Ectodermal cell (in vitro differentiated cells): Measurements from ENCODE around the gene GJB1.

Source experiments
- H3K27ac ChIP-seq: 2 replicates; pipeline ENCODE4 v1.7.0; 2013; ENCODE audit warnings: mild to moderate bottlenecking, low read depth, low read length; ENCODE audit not compliant: insufficient read depth, poor library complexity, severe bottlenecking
- H3K27me3 ChIP-seq: 2 replicates; pipeline ENCODE4 v1.7.0; 2013; ENCODE audit warnings: mild to moderate bottlenecking, low read length; ENCODE audit not compliant: insufficient read depth, control insufficient read depth, poor library complexity, severe bottlenecking
- H3K36me3 ChIP-seq: one replicate; pipeline ENCODE4 v1.7.0; 2013; ENCODE audit warnings: low read length; ENCODE audit not compliant: control insufficient read depth, insufficient read depth
- H3K4me1 ChIP-seq: one replicate; pipeline ENCODE4 v1.7.0; 2013; ENCODE audit warnings: low read length; ENCODE audit not compliant: control insufficient read depth, insufficient read depth
- H3K4me3 ChIP-seq: 2 replicates; pipeline ENCODE4 v1.7.0; 2013; ENCODE audit warnings: low read depth, low read length, control low read depth; ENCODE audit not compliant: insufficient read depth
- H3K9me3 ChIP-seq: 2 replicates; pipeline ENCODE4 v1.7.0; 2013; ENCODE audit warnings: mild to moderate bottlenecking, low read length, moderate library complexity; ENCODE audit not compliant: control insufficient read depth
- WGBS, 2 experiments: methylation state at CpG; one replicate each; pipeline ENCODE4 v1.1.7; 2013; ENCODE audit warnings: missing lambda C conversion rate in 2 of 2; 5-methylcytosine and 5-hydroxymethylcytosine counted together

GJB1 gene

DNA sequence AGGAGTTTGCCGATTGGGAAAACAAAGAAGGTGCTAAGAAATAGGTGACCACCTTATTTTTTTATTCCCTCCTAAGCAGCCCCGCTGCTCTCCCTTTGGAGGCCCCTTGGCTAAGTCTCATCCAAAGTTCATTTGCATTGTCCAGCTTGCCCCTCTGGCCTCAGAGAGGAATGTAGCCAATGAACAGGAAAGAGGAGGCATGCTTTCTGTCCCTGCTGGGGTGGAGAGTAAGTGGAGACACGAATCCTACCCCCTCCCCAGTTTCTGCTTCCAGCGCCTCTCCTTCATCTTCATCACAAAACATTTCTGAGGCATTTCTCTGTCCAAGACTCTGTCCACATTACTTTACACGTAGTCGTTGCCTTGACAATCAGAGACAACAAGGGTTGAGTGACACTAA, 39.7 kb upstream of the GJB1 start:
- 46 to 48% methylated on average over 6 of the region's 6 CpGs for WGBS, 2 experiments
- H3K27ac ChIP-seq, result peak overlapping the region; percentile 93

DNA sequence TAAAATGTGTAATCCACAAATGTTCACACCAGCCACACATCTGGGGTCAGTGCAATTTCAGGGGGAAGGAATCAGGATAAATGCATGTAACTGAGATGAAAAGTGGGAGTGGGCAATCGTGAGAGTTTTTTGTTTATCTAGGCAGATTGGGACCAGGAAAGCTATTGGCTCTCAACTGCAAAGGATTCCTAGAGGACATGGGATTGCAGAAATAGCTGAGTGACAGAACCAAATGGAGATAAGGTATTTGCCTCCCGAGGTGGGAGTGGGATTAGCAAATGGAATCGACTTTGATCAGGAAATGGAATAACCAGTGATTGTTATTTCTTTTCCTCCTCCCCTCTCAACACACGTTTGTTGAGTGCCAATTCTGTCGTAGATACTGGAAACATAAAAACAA, 38.9 kb upstream of the GJB1 start:
- WGBS, 2 experiments, result 72 to 78% methylated on average over 1 to 4 of the region's 5 CpGs
- H3K4me3 ChIP-seq, result no peak overlapping the region
- peaks cover 13% of the 10 kb centered on the region for H3K4me1 ChIP-seq
- H3K27ac ChIP-seq, result peak overlapping the region; percentile 93
- no peaks in the 10 kb centered on the region for H3K36me3 ChIP-seq
- no peaks in the 10 kb centered on the region for H3K27me3 ChIP-seq
- no peaks in the 10 kb centered on the region for H3K9me3 ChIP-seq

More for the DNA sequence above, 39.7 kb upstream of the GJB1 start:
- Histone ChIP-seq H3K9me3 (no peaks in the 10 kb centered on the region), H3K27me3 (no peaks in the 10 kb centered on the region), H3K4me3 (no peak overlapping the region), H3K4me1 (peaks cover 13% of the 10 kb centered on the region), H3K36me3 (no peaks in the 10 kb centered on the region)

DNA sequence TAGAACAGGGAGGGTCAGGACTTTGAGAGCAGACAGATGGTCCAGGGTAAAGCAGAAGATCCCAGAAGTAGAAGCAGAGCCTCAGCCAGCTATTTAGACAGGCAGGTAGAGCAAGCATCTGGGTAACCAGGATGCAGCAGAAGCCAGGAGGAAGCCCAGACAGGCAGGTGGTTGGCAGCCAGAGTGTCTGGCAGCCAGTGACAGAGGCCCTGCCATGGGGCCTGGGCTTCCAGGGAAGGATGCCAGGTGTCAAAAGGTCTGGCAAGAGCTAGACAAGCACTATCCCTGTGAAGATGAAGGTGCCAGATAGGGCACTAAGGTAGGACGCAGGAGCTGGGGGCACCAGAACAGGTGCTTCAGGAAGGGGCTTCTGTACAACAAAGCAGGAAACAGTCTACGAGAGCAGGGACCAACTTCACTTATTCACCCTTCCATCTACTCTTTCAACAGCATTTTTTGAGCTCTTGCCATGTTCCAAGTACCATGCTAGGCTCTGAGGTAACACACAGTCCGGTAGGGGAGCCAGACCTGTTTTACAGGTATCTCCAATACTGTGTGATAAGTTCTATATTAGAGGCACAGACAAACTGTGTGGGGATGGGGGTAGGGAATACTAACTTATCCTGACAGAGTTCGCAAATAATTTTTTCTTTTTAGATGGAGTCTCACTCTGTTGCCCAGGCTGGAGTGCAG, 38.1 kb upstream of the GJB1 start:
- WGBS, 2 experiments, result 94 to 97% methylated on average over 4 of the region's 4 CpGs

GRCh38 chrX:71191248-71191647, 31.8 kb upstream of the GJB1 start:
- Histone ChIP-seq H3K9me3 (no peaks in the 10 kb centered on the region), H3K27me3 (no peaks in the 10 kb centered on the region), H3K27ac (no peak overlapping the region), H3K36me3 (no peaks in the 10 kb centered on the region), H3K4me3 (no peak overlapping the region), H3K4me1 (no peaks in the 10 kb centered on the region)

More for the DNA sequence above, 38.1 kb upstream of the GJB1 start:
- no peak overlapping the region for H3K27ac ChIP-seq
- H3K9me3 ChIP-seq, result no peaks in the 10 kb centered on the region
- no peaks in the 10 kb centered on the region for H3K36me3 ChIP-seq
- peaks cover 13% of the 10 kb centered on the region for H3K4me1 ChIP-seq
- no peak overlapping the region for H3K4me3 ChIP-seq
- H3K27me3 ChIP-seq, result no peaks in the 10 kb centered on the region

- Histone ChIP-seq H3K27ac (no peak overlapping the region), H3K4me1 (no peaks in the 10 kb centered on the region), H3K9me3 (no peaks in the 10 kb centered on the region), H3K36me3 (no peaks in the 10 kb centered on the region), H3K4me3 (no peak overlapping the region), H3K27me3 (no peaks in the 10 kb centered on the region)
- 36 to 42% methylated on average over 4 of the region's 4 CpGs for WGBS, 2 experiments
Measured at GRCh38 chrX:71195964-71196649, 26.9 kb upstream of the GJB1 start.

- H3K27ac ChIP-seq, result no peak overlapping the region
- H3K9me3 ChIP-seq, result no peaks in the 10 kb centered on the region
- H3K4me3 ChIP-seq, result no peak overlapping the region
- H3K36me3 ChIP-seq, result no peaks in the 10 kb centered on the region
- WGBS, 2 experiments, result 93 to 96% methylated on average over 3 of the region's 3 CpGs
- H3K4me1 ChIP-seq, result no peaks in the 10 kb centered on the region
- H3K27me3 ChIP-seq, result no peaks in the 10 kb centered on the region
Measured at GRCh38 chrX:71198066-71198465, 25.0 kb upstream of the GJB1 start.

- Histone ChIP-seq H3K36me3 (no peaks in the 10 kb centered on the region), H3K4me3 (no peak overlapping the region), H3K9me3 (no peaks in the 10 kb centered on the region), H3K27me3 (no peaks in the 10 kb centered on the region), H3K4me1 (no peaks in the 10 kb centered on the region), H3K27ac (no peak overlapping the region)
- 97 to 98% methylated on average over 7 of the region's 7 CpGs for WGBS, 2 experiments
Measured at GRCh38 chrX:71199252-71200008, 23.6 kb upstream of the GJB1 start.

DNA sequence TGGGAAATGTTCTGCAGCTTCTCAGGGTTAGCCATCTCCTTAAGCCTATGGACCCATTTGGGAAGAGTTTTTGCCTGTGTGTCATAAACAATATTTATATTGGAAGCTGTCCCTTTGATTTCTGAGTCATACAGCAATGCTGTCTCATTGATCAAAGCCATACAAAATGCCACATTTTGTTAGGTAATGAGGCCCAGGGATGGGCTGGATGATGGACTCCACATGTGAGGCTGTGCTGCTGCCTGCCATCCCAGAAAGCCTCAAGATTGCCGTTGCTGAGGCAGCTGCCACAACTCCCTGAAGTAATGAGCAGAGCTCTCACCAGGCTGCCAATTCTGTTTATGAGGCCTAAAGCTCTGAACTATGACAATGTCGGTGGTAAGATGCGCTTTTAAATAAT, 12.2 kb upstream of the GJB1 start:
- H3K9me3 ChIP-seq, result no peaks in the 10 kb centered on the region
- H3K27me3 ChIP-seq, result no peaks in the 10 kb centered on the region
- no peaks in the 10 kb centered on the region for H3K4me1 ChIP-seq
- H3K27ac ChIP-seq, result no peak overlapping the region
- no peak overlapping the region for H3K4me3 ChIP-seq
- H3K36me3 ChIP-seq, result no peaks in the 10 kb centered on the region
- WGBS, 2 experiments, result 95 to 97% methylated on average over 3 of the region's 3 CpGs

- H3K9me3 ChIP-seq, result no peaks in the 10 kb centered on the region
- no peaks in the 10 kb centered on the region for H3K27me3 ChIP-seq
- no peaks in the 10 kb centered on the region for H3K4me1 ChIP-seq
- no peaks in the 10 kb centered on the region for H3K36me3 ChIP-seq
- H3K27ac ChIP-seq, result no peak overlapping the region
- H3K4me3 ChIP-seq, result no peak overlapping the region
- 70 to 71% methylated on average over 5 of the region's 5 CpGs for WGBS, 2 experiments
Measured at GRCh38 chrX:71212536-71212935, 10.5 kb upstream of the GJB1 start.

- Histone ChIP-seq H3K27ac (no peak overlapping the region), H3K27me3 (no peaks in the 10 kb centered on the region), H3K36me3 (no peaks in the 10 kb centered on the region), H3K4me3 (no peak overlapping the region), H3K9me3 (no peaks in the 10 kb centered on the region), H3K4me1 (no peaks in the 10 kb centered on the region)
- 92% methylated on average over 1 of the region's 1 CpG for WGBS, 2 experiments
Measured at GRCh38 chrX:71214152-71214551, 8.9 kb upstream of the GJB1 start.
